H1 (cell line): ENCODE measurements around the gene MPZL3. TPM values are rescaled to one million over a fixed set of nuclear protein-coding genes. Genes with fewer than 3 reads are reported as not detected.

Experiments used
- BACH1 ChIP-seq: IDR thresholded peaks from 2 replicates; pipeline ENCODE4 v1.6.1; 2012; ENCODE audit warnings: low read length, improper control_type of control experiment
- polyA plus RNA-seq, 7 experiments: library from polyadenylated mRNA; depleted of rRNA in 3 of 7; stranded (reverse) in 5 of 7; unstranded in 2 of 7; fragments of >200 nt in 5 of 7; fragments of 200-250 nt in 2 of 7; gene quantifications; 1 replicate in 5 of 7; 2 replicates in 1 of 7; 4 replicates in 1 of 7; pipeline versions ENCODE4 v1.2.1 to v1.2.3, GENCODE V29; 2011 to 2013; ENCODE audit warnings: missing spikeins in 2 of 7, mixed read lengths in 2 of 7
- total RNA-seq: library from RNA; stranded (reverse); fragmentation: NEBNext Ultra II Directional; extraction: Animal tissue kit (Norgen Biotek cat#: 25700); gene quantifications from 2 replicates; pipeline ENCODE4 v1.2.1, GENCODE V29; 2021

Gene MPZL3
- total and polyA plus RNA-seq, 2 of the 8 experiments (the other 6 are each of a cell fraction or from before 2014, with no cell fraction given), result 1.1 to 3.9 TPM

GRCh38 chr11:118234833-118235232, 17.3 kb downstream of the MPZL3 start (continued):
- no peak for TF ChIP-seq BACH1
